OCI-LY3 (cell line): Measurements from ENCODE around the gene CAMK1.

ENCODE experiments used
- CTCF ChIP-seq: fragments of 200-600, 300-600 bp; sonication (generic); IDR thresholded peaks from 2 replicates; pipeline ENCODE4 v1.5.1; 2014; ENCODE audit warnings: antibody characterized with exemption, low read length, low read depth
- EZH2phosphoT487 ChIP-seq: fragments of 200-600 bp; shearing (Covaris generic); IDR thresholded peaks from 2 replicates; pipeline ENCODE4 v1.6.1; 2018; ENCODE audit warnings: antibody characterized with exemption, mixed run types, low read depth

DNA sequence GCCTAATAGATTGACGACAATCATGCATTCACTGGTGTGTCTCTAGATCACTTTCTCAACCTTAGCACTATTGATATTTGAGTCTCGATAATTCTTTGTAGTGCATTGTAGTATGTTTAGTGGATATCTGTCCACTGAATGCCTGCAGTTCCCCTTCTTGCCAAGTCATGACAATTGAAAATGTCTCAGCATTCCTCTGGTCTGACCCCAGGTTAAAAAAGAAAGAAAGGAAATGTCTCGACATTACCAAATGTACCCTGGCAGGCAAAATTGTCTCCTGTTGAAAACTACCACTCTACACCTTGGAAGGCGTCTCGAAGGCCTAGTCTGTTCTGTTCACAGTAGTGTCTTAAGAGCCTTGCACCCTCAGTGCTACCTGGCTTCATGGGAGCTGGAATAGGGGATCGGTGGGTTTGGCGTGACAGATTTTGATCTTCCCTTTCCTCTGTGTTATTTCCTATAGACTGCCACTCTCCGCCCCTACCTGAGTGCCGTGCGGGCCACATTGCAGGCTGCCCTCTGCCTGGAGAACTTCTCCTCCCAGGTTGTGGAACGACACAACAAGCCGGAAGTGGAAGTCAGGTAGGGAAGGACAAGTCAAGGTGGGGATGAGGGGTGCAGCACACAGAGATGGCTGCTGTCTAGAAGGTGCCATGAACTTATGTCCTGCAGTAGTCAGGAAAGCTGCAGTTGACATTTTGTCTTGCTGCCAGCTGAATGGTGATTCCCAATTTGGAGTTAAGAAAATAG, 27.6 kb upstream of the CAMK1 start:
- TF ChIP-seq CTCF (no peak), EZH2phosphoT487 (no peak)
